ENCODE data around the gene ATOH8. TPM values are rescaled to one million over a fixed set of nuclear protein-coding genes. Genes with fewer than 3 reads are reported as not detected.
A peak's percentile ranks its signal among the peaks of the same experiment; 100 is the strongest.

ATOH8 gene, protein sequence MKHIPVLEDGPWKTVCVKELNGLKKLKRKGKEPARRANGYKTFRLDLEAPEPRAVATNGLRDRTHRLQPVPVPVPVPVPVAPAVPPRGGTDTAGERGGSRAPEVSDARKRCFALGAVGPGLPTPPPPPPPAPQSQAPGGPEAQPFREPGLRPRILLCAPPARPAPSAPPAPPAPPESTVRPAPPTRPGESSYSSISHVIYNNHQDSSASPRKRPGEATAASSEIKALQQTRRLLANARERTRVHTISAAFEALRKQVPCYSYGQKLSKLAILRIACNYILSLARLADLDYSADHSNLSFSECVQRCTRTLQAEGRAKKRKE
- 100 to 1,000 TPM in 1 of 2 donors, 10 to 100 TPM in 1; 35.1 to 116 TPM for total RNA-seq

DNA sequence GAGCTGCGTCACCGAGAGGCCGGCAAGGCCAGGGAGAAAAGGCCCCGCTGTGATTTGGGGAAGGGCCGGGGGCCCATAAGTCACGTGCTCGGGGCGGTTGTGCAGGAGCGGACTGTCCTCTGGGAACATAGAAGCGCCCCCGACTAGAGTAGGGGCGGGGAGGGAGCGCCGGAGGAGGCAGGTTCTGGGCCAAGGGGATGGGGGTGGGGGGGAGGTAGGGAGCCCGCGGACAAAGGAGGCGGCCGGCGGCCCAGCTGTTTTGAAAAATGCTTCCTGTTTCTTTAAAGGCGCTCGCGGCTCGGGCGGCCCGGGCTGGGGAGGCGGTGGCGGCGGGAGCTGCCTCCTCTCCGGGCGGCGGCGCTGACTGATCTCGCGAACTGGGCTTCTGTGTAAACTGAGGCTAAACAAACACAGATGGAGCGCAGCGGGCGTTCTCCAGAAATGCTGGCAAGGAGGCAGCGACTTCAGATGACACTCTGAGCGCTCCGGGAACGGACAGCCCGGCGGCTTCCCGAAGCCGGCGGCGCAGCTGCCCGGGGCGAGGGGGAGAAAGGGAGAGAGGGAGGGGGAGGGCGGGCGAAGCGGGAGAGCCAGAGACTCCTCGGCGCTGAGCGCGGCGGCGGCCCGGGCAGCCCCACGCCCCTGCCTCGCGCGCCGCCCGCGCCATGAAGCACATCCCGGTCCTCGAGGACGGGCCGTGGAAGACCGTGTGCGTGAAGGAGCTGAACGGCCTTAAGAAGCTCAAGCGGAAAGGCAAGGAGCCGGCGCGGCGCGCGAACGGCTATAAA lies at the start of gene ATOH8:
Gene ATOH8 (plus strand): TSS at position 467 of the 788 bp plus-strand sequence. CDS start 199 bp downstream, at position 666.
- H3K4me1 ChIP-seq, result peaks cover 0 to 79% of the 10 kb centered on the region in 2 donors
- no peaks in the 10 kb centered on the region for H3K27me3 ChIP-seq
- peaks cover 21% of the 10 kb centered on the region for H3K36me3 ChIP-seq
- H3K27ac ChIP-seq, result peak within 1 kb of the TSS; percentile 87 to 89
- peak within 1 kb of the TSS; percentile 71 to 98 for H3K4me3 ChIP-seq
- TF ChIP-seq, protein P1, sequence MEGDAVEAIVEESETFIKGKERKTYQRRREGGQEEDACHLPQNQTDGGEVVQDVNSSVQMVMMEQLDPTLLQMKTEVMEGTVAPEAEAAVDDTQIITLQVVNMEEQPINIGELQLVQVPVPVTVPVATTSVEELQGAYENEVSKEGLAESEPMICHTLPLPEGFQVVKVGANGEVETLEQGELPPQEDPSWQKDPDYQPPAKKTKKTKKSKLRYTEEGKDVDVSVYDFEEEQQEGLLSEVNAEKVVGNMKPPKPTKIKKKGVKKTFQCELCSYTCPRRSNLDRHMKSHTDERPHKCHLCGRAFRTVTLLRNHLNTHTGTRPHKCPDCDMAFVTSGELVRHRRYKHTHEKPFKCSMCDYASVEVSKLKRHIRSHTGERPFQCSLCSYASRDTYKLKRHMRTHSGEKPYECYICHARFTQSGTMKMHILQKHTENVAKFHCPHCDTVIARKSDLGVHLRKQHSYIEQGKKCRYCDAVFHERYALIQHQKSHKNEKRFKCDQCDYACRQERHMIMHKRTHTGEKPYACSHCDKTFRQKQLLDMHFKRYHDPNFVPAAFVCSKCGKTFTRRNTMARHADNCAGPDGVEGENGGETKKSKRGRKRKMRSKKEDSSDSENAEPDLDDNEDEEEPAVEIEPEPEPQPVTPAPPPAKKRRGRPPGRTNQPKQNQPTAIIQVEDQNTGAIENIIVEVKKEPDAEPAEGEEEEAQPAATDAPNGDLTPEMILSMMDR (IDR thresholded peaks at IDR 0.05), result no peak
- H3K9me3 ChIP-seq, result no peaks in the 10 kb centered on the region
- peak; percentile 86 for DNase-seq (ENCODE audit: low spot score)

DNA sequence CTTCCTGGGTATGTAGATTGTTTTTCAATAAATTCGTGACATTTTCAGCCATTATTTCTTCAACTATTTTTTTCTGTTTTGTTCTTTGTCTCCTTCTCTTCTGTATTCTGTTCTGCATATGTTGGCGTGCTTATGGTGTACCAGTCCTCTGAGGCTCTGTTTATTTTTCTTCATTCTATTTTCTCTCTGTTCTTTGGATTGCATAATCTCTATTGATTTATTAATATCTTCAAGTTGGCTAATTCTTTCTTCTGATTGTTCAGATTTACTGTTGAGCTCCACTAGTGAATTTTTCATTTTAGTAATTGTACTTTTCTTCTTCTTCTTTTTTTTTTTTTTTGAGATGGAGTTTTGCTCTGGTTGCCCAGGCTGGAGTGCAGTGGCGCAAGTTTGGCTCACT lies 49.8 kb upstream of the ATOH8 start:
- Histone ChIP-seq H3K36me3 (no peaks in the 10 kb centered on the region), H3K27me3 (no peaks in the 10 kb centered on the region), H3K4me3 (no peak overlapping the region), H3K4me1 (peaks cover 0 to 30% of the 10 kb centered on the region in 2 donors), H3K27ac (peak overlapping the region in 1 of 2 donors; percentile 13), H3K9me3 (no peaks in the 10 kb centered on the region)
- TF ChIP-seq, protein P1 (IDR thresholded peaks at IDR 0.05), result no peak
- DNase-seq (ENCODE audit: low spot score), result no peak

DNA sequence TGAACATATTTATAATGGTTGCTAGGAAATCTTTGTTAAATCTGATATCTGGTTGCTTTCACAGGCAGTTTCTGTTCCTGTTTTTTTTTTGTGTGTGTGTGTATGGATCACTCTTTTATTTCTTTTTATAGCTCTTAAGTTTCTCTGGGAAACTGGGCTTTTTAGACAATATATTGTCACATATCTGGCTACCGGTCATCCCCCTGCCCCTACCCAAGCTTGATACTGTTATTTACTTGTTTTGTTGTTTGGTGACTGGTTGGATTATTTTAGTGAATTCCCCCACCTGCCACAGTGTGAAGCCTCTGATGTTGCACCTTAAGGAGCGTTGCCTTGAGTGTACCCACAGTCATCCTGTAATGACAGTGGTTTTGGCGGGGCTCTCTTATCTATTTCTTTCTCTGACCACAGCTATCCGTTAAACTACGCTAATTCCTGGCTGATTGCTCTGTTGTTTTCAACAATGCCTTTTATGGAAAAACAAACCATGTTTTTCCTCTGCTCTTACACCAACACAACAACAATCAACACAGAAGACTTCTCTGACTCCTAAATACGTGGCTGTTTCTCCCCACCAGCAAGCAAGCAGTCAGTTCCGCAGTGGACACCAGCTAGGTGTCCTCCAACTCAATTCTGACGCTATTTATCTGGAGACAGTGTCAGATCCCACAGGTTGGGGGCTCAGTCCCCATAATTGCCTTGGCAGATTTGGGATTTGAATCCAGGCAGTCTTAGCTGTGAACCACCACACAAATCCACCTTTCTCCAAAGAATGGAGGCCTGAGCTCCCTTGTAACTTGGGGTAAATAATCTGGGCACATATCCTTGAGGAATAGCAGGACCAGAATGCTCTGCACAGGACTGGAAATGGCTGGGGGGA lies 48.8 kb upstream of the ATOH8 start:
- Histone ChIP-seq H3K27me3 (no peaks in the 10 kb centered on the region), H3K4me1 (peaks cover 0 to 36% of the 10 kb centered on the region in 2 donors), H3K27ac (peak overlapping the region; percentile 28 to 66), H3K9me3 (no peaks in the 10 kb centered on the region), H3K36me3 (no peaks in the 10 kb centered on the region), H3K4me3 (no peak overlapping the region)
- TF ChIP-seq, protein P1 (IDR thresholded peaks at IDR 0.05), result no peak
- DNase-seq (ENCODE audit: low spot score), result peak; percentile 57

DNA sequence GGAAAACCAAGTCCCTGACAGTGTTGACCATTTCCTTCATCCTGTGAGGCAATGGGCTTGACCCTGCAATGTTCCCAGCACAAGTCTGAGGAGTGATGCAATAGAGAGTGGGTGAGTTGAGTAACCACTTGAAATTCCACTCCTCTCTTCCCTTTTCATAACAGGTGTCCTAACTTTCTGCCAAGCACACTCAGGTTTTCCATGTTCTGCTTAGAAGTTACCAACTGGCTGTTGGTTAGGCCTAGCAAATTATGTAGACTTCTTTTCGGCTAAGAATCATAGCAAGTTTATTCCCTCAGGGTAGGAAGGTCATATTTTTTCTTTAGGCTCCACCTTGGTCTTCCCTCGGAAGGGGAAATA lies 48.1 kb upstream of the ATOH8 start:
- Histone ChIP-seq H3K4me1 (peaks cover 0 to 42% of the 10 kb centered on the region in 2 donors), H3K9me3 (no peaks in the 10 kb centered on the region), H3K27ac (peak overlapping the region; percentile 66 to 67), H3K4me3 (no peak overlapping the region), H3K27me3 (no peaks in the 10 kb centered on the region), H3K36me3 (no peaks in the 10 kb centered on the region)
- TF ChIP-seq, protein P1 (IDR thresholded peaks at IDR 0.05), result no peak
- DNase-seq (ENCODE audit: low spot score), result peak; percentile 81

DNA sequence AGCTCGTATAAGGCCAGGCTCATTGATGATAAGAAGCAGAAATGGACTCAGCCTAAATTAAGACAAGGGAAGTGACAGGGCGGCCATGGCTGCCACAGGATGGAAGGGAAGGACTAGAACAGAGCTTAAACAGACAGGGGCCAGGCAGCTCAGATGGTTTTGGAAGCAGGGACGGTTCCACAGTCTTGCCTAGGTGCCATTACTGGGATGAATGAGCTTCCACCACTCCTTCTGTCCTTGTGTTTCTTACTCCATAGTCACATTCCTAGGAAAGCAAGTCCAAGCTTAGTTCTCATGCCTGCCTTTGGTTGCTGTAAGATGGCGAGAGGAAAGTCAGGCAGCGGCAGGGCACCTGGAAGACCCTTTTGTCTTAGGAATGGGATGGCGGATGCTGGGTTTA lies 47.7 kb upstream of the ATOH8 start:
- H3K27ac ChIP-seq, result peak overlapping the region; percentile 66 to 67
- no peak overlapping the region for H3K4me3 ChIP-seq
- H3K36me3 ChIP-seq, result no peaks in the 10 kb centered on the region
- TF ChIP-seq, protein P1 (IDR thresholded peaks at IDR 0.05), result no peak
- H3K4me1 ChIP-seq, result peaks cover 0 to 46% of the 10 kb centered on the region in 2 donors
- no peaks in the 10 kb centered on the region for H3K9me3 ChIP-seq
- no peaks in the 10 kb centered on the region for H3K27me3 ChIP-seq
- peak; percentile 48 for DNase-seq (ENCODE audit: low spot score)
